SK-N-SH treated with all-trans-retinoic acid at 6 μM for 48 hours (cell line): ENCODE results near the gene SAMD13.

ENCODE experiments used
- ATAC-seq: fragments of 200-7000 bp; cut with Tn5 transposase; 3 replicates; pipeline ENCODE4 v1.9.1; 2020; ENCODE audit warnings: mild to moderate bottlenecking, moderate library complexity
- ARNTL ChIP-seq: fragments of 450-650 bp; formaldehyde crosslinking; IDR thresholded peaks from 2 replicates; pipeline ENCODE4 v1.5.0; 2020; ENCODE audit warnings: low read depth, mild to moderate bottlenecking, moderate library complexity, borderline replicate concordance
- BACH2 ChIP-seq: fragments of 250-450 bp; sonication (Bioruptor Pico); IDR thresholded peaks from 2 replicates; pipeline ENCODE4 v1.9.0; 2021; ENCODE audit warnings: mild to moderate bottlenecking, borderline replicate concordance
- CSDC2 ChIP-seq: fragments of 250-450 bp; sonication (Bioruptor Pico); IDR thresholded peaks from 2 replicates; pipeline ENCODE4 v1.5.0; 2020; ENCODE audit warnings: mild to moderate bottlenecking, moderate library complexity
- CSRNP3 ChIP-seq: fragments of 250-450 bp; sonication (Bioruptor Pico); IDR thresholded peaks from 2 replicates; pipeline ENCODE4 v1.5.1; 2021; ENCODE audit warnings: mild to moderate bottlenecking, moderate library complexity
- ESRRG ChIP-seq: fragments of 250-450 bp; sonication (Bioruptor Pico); IDR thresholded peaks from 2 replicates; pipeline ENCODE4 v1.6.1; 2021; ENCODE audit warnings: mild to moderate bottlenecking
- OSR1 ChIP-seq: fragments of 250-450 bp; sonication (Bioruptor Pico); IDR thresholded peaks from 2 replicates; pipeline ENCODE4 v1.8.0; 2022; ENCODE audit warnings: moderate library complexity, mild to moderate bottlenecking, inconsistent platforms
- PATZ1 ChIP-seq: fragments of 250-450 bp; sonication (Bioruptor Pico); IDR thresholded peaks from 2 replicates; pipeline ENCODE4 v1.8.0; 2020; ENCODE audit warnings: mild to moderate bottlenecking, moderate library complexity, borderline replicate concordance
- POU6F1 ChIP-seq: fragments of 250-450 bp; sonication (Bioruptor Pico); IDR thresholded peaks from 2 replicates; pipeline ENCODE4 v1.8.0; 2021; ENCODE audit warnings: low read depth, mild to moderate bottlenecking, moderate library complexity, borderline replicate concordance
- RARB ChIP-seq: fragments of 250-450 bp; sonication (Bioruptor Pico); IDR thresholded peaks from 2 replicates; pipeline ENCODE4 v1.8.0; 2021; ENCODE audit warnings: mild to moderate bottlenecking, moderate library complexity
- SNAI2 ChIP-seq: fragments of 250-450 bp; sonication (Bioruptor Pico); IDR thresholded peaks from 2 replicates; pipeline ENCODE4 v1.5.0; 2020; ENCODE audit warnings: mild to moderate bottlenecking, moderate library complexity
- TCF4 ChIP-seq: fragments of 250-450 bp; sonication (Bioruptor Pico); IDR thresholded peaks from 2 replicates; pipeline ENCODE4 v1.8.0; 2021; ENCODE audit warnings: mild to moderate bottlenecking, moderate library complexity, borderline replicate concordance
- TOX ChIP-seq: fragments of 250-450 bp; sonication (Bioruptor Pico); IDR thresholded peaks from 2 replicates; pipeline ENCODE4 v1.8.0; 2021; ENCODE audit warnings: mild to moderate bottlenecking, moderate library complexity, borderline replicate concordance
- ZC3H10 ChIP-seq: fragments of 250-450 bp; sonication (Bioruptor Pico); IDR thresholded peaks from 2 replicates; pipeline ENCODE4 v1.5.1; 2021; ENCODE audit warnings: mild to moderate bottlenecking, moderate library complexity
- ZFP30 ChIP-seq: fragments of 450-650 bp; formaldehyde crosslinking; IDR thresholded peaks from 2 replicates; pipeline ENCODE4 v1.5.0; 2022; ENCODE audit warnings: mild to moderate bottlenecking, moderate library complexity
- ZNF565 ChIP-seq: fragments of 450-650 bp; formaldehyde crosslinking; conservative IDR thresholded peaks from 2 replicates; pipeline ENCODE4 v1.5.0; 2020; ENCODE audit warnings: low read depth, mild to moderate bottlenecking, moderate library complexity
- ZNF70 ChIP-seq: fragments of 450-650 bp; formaldehyde crosslinking; IDR thresholded peaks from 2 replicates; pipeline ENCODE4 v1.5.0; 2020; ENCODE audit warnings: mild to moderate bottlenecking, moderate library complexity
- ZNF8 ChIP-seq: fragments of 450-650 bp; formaldehyde crosslinking; IDR thresholded peaks from 2 replicates; pipeline ENCODE4 v1.5.0; 2020; ENCODE audit warnings: mild to moderate bottlenecking, moderate library complexity
- TF ChIP-seq, protein P1 (sequence below): fragments of 250-450 bp; sonication (Bioruptor Pico); IDR thresholded peaks from 2 replicates; pipeline ENCODE4 v1.5.0; 2020; ENCODE audit warnings: mild to moderate bottlenecking, moderate library complexity

Gene SAMD13

GRCh38 chr1:84269306-84269705, 32.2 kb upstream of the SAMD13 start:
- no peak for TF ChIP-seq CSDC2
- TF ChIP-seq POU6F1: no peak
- no peak for TF ChIP-seq ZNF565 (CRISPR knock-in tag)
- TF ChIP-seq ARNTL (CRISPR knock-in tag): no peak
- no peak for TF ChIP-seq TCF4 (CRISPR knock-in tag)
- no peak for TF ChIP-seq ZFP30 (CRISPR knock-in tag)
- no peak for TF ChIP-seq PATZ1
- TF ChIP-seq CSRNP3: no peak
- TF ChIP-seq RARB (CRISPR knock-in tag): no peak
- TF ChIP-seq, protein P1, sequence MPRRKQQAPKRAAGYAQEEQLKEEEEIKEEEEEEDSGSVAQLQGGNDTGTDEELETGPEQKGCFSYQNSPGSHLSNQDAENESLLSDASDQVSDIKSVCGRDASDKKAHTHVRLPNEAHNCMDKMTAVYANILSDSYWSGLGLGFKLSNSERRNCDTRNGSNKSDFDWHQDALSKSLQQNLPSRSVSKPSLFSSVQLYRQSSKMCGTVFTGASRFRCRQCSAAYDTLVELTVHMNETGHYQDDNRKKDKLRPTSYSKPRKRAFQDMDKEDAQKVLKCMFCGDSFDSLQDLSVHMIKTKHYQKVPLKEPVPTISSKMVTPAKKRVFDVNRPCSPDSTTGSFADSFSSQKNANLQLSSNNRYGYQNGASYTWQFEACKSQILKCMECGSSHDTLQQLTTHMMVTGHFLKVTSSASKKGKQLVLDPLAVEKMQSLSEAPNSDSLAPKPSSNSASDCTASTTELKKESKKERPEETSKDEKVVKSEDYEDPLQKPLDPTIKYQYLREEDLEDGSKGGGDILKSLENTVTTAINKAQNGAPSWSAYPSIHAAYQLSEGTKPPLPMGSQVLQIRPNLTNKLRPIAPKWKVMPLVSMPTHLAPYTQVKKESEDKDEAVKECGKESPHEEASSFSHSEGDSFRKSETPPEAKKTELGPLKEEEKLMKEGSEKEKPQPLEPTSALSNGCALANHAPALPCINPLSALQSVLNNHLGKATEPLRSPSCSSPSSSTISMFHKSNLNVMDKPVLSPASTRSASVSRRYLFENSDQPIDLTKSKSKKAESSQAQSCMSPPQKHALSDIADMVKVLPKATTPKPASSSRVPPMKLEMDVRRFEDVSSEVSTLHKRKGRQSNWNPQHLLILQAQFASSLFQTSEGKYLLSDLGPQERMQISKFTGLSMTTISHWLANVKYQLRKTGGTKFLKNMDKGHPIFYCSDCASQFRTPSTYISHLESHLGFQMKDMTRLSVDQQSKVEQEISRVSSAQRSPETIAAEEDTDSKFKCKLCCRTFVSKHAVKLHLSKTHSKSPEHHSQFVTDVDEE (CRISPR knock-in tag): no peak
- TF ChIP-seq OSR1 (CRISPR knock-in tag): no peak
- TF ChIP-seq, all 23 proteins: peak for 0
- no peak for ATAC-seq

DNA sequence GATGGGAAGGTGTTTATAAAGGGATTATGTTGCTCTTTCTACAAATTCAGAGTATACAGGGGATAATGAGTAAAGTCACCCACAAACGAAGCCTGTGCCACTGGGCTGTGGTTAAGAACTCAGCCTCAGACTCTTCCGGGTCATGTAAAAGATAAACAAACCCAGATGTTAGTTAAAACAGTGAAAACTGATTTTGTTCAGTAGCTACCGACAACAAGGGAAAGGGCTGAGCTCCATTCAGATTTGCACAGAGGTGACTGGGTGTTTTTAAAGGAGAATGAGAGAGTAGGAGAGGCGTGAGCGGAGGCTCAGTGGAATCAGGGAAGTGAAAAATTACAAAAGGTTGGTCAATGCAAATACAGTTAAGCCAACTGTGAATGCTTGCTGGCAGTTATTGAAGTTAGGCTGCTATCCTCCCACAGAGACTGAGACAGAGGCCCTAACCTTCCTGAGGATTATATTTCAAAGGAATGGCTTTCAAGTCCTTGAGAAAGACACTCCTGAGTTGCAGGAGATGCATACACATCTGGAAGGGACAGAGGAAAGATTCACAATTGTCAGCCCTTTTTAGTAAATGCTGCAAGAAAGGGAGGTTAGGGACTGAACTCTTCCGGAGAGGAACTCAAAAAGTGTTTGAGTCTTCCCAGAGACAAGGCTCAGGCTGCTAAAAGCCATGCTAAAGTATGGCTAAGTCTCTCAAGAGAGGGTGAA, 29.9 kb upstream of the SAMD13 start:
- TF ChIP-seq ARNTL (CRISPR knock-in tag): no peak
- TF ChIP-seq BACH2 (CRISPR knock-in tag): no peak

DNA sequence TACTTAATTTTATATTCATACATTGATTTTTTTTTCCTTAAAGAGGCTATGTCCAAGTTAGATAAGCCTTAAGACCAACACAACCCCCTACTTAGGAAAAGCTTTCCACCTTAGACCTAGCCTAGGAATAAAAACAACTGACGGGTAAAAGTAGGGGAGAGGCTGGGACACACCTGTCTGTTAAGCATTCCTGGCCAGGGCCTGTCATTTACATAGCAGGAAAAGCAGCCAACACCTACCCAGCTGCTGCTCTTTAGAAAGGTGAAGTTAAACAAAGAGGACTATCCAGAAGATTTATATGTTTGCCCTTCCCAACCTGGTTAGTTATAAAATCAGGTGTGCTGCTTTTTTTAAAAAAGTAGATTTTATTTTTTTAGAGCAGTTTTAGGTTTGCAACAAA, 29.1 kb upstream of the SAMD13 start:
- ATAC-seq: no peak
- TF ChIP-seq PATZ1 (no peak), ZNF70 (CRISPR knock-in tag) (no peak), TOX (no peak), ZNF8 (no peak), BACH2 (CRISPR knock-in tag) (no peak), SNAI2 (CRISPR knock-in tag) (no peak), ZC3H10 (CRISPR knock-in tag) (no peak), ESRRG (CRISPR knock-in tag) (no peak)

More for the DNA sequence above, 29.9 kb upstream of the SAMD13 start:
- ATAC-seq: no peak
